Measurements from ENCODE around the gene THAP8.

The THAP8 gene

GRCh38 chr19:36061367-36061766 lies 7.3 kb upstream of the THAP8 start:
- TF ChIP-seq CTCF (IDR thresholded peaks at IDR 0.05): no peak

GRCh38 chr19:36060430-36060829 lies 6.3 kb upstream of the THAP8 start:
- peak; percentile 39; the same call in 1 of the 2 replicates for TF ChIP-seq CTCF (IDR thresholded peaks at IDR 0.05)

GRCh38 chr19:36059180-36059910 lies 5.3 kb upstream of the THAP8 start:
- no peak for TF ChIP-seq CTCF (IDR thresholded peaks at IDR 0.05)

- no peak for TF ChIP-seq CTCF (IDR thresholded peaks at IDR 0.05)
Measured at GRCh38 chr19:36058481-36059179, 4.5 kb upstream of the THAP8 start.

GRCh38 chr19:36054733-36055686 lies 925 bp upstream of the THAP8 start, which contains the start of gene WDR62:
TSS of gene WDR62 (plus strand) at chr19:36054897. CDS start at chr19:36054972, 75 bp downstream.
- no peak; the same call in 1 of the 2 replicates for TF ChIP-seq CTCF (IDR thresholded peaks at IDR 0.05)

- no peak for TF ChIP-seq CTCF (IDR thresholded peaks at IDR 0.05)
Measured at GRCh38 chr19:36051637-36052036, 2.4 kb downstream of the THAP8 start.

GRCh38 chr19:36051236-36051635 lies 2.8 kb downstream of the THAP8 start:
- TF ChIP-seq CTCF (IDR thresholded peaks at IDR 0.05): no peak

Data from LNCAP (cell line).